GM12878 (cell line): ENCODE results near the gene RNF150.
"Not testable (repeated sequence)": the region's sequence is repeated elsewhere in the genome, so short reads cannot be mapped to it uniquely, and the experiment has no call there.

Source experiments
- CHD2 ChIP-seq: IDR thresholded peaks from 2 replicates; pipeline ENCODE4 v1.6.1; 2011; ENCODE audit warnings: low read depth, low read length, improper control_type of control experiment, borderline replicate concordance
- CTCF ChIP-seq, 3 experiments: IDR thresholded peaks in 2 of 3; conservative IDR thresholded peaks in 1 of 3; 2 replicates each; pipeline ENCODE4 v1.5.1; 2011; ENCODE audit warnings: low read depth in 3 of 3, low read length in 3 of 3, mild to moderate bottlenecking in 3 of 3, control low read depth in 2 of 3, moderate library complexity in 2 of 3, inconsistent platforms in 1 of 3, mixed read lengths in 1 of 3; ENCODE audit not compliant: control insufficient read depth in 2 of 3, insufficient read depth in 1 of 3; ENCODE audit errors: extremely low read depth in 1 of 3
- EP300 ChIP-seq, 2 experiments: fragments of 150-350 bp in 1 of 2; IDR thresholded peaks; 2 replicates each; pipeline ENCODE4 v1.6.1; 2011 to 2012; ENCODE audit warnings: low read depth in 2 of 2, low read length in 2 of 2, borderline replicate concordance in 1 of 2, improper control_type of control experiment in 1 of 2, inconsistent platforms in 1 of 2; ENCODE audit not compliant: control insufficient read depth in 1 of 2
- ETV6 ChIP-seq, 2 experiments: fragments of 450-650 bp in 1 of 2; IDR thresholded peaks in 1 of 2; conservative IDR thresholded peaks in 1 of 2; 2 replicates each; pipeline ENCODE4 v1.6.1; 2014; ENCODE audit warnings: antibody characterized with exemption in 1 of 2, borderline replicate concordance in 1 of 2, low read depth in 1 of 2, mild to moderate bottlenecking in 1 of 2, moderate library complexity in 1 of 2
- FOS ChIP-seq: IDR thresholded peaks from 3 replicates; pipeline ENCODE4 v1.6.1; 2011; ENCODE audit warnings: borderline replicate concordance; ENCODE audit not compliant: insufficient read length; ENCODE audit errors: extremely low read depth
- IRF3 ChIP-seq: fragments of 450-650 bp; IDR thresholded peaks from 2 replicates; pipeline ENCODE4 v1.6.1; 2014; ENCODE audit warnings: mild to moderate bottlenecking
- KLF5 ChIP-seq: fragments of 450-650 bp; IDR thresholded peaks from 2 replicates; pipeline ENCODE4 v1.6.1; 2014; ENCODE audit warnings: mild to moderate bottlenecking; ENCODE audit not compliant: partially characterized antibody
- MTA2 ChIP-seq: fragments of 450-650 bp; IDR thresholded peaks from 2 replicates; pipeline ENCODE4 v1.6.1; 2016; ENCODE audit warnings: low read depth, mild to moderate bottlenecking, moderate library complexity
- NR2C2 ChIP-seq: IDR thresholded peaks from 2 replicates; pipeline ENCODE4 v1.6.1; 2011; ENCODE audit warnings: borderline replicate concordance, low read depth; ENCODE audit not compliant: control insufficient read depth, insufficient read length
- POLR2A ChIP-seq: IDR thresholded peaks from 2 replicates; pipeline ENCODE4 v1.6.1; 2011; ENCODE audit warnings: low read depth, mild to moderate bottlenecking, low read length
- POLR2AphosphoS5 ChIP-seq: IDR thresholded peaks from 2 replicates; pipeline ENCODE4 v1.6.1; 2011; ENCODE audit warnings: mild to moderate bottlenecking, low read length, inconsistent platforms
- ZZZ3 ChIP-seq: IDR thresholded peaks from 2 replicates; pipeline ENCODE4 v1.6.1; 2011; ENCODE audit warnings: low read depth; ENCODE audit not compliant: control insufficient read depth, insufficient read length
- TF ChIP-seq, protein P1 (sequence below): IDR thresholded peaks from 2 replicates; pipeline ENCODE4 v1.6.1; 2012; ENCODE audit warnings: mild to moderate bottlenecking, low read depth, low read length
- TF ChIP-seq, protein P2 (sequence below): IDR thresholded peaks from 2 replicates; pipeline ENCODE4 v1.6.1; 2012; ENCODE audit warnings: low read depth, low read length, improper control_type of control experiment

DNA sequence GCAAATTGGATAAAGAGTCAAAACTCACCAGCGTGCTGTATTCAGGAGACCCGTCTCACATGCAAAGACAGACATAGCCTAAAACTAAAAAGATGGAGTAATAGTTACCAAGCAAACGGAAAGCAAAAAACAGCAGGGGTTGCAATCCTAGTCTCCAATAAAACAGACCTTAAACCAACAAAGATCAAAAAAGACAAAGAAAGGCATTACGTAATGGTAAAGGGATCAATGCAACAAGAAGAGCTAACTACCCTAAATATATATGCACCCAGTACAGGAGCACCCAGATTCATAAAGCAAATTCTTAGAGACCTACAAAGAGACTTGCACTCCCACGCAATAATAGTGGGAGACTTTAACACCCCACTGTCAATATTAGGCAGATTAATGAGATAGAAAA is 31.7 kb upstream of the RNF150 start:
- not testable (repeated sequence) for TF ChIP-seq CHD2; EP300 (IDR thresholded peaks at IDR 0.05; ENCODE audit: borderline replicate concordance in 1 of 2, control insufficient read depth in 1 of 2, low read depth in 2 of 2, low read length in 2 of 2); CTCF (IDR thresholded peaks at IDR 0.05 in 2 of 3, conservative IDR thresholded peaks at IDR 0.05 in 1 of 3; ENCODE audit: control insufficient read depth in 2 of 3, extremely low read depth in 1 of 3, insufficient read depth in 1 of 3, low read depth in 3 of 3, low read length in 3 of 3); POLR2AphosphoS5; ETV6 (conservative IDR thresholded peaks at IDR 0.05 in 1 of 2, IDR thresholded peaks at IDR 0.05 in 1 of 2; ENCODE audit: borderline replicate concordance in 1 of 2, low read depth in 1 of 2); POLR2A; NR2C2; MTA2; ZZZ3; KLF5; IRF3; FOS
- TF ChIP-seq, protein P1, sequence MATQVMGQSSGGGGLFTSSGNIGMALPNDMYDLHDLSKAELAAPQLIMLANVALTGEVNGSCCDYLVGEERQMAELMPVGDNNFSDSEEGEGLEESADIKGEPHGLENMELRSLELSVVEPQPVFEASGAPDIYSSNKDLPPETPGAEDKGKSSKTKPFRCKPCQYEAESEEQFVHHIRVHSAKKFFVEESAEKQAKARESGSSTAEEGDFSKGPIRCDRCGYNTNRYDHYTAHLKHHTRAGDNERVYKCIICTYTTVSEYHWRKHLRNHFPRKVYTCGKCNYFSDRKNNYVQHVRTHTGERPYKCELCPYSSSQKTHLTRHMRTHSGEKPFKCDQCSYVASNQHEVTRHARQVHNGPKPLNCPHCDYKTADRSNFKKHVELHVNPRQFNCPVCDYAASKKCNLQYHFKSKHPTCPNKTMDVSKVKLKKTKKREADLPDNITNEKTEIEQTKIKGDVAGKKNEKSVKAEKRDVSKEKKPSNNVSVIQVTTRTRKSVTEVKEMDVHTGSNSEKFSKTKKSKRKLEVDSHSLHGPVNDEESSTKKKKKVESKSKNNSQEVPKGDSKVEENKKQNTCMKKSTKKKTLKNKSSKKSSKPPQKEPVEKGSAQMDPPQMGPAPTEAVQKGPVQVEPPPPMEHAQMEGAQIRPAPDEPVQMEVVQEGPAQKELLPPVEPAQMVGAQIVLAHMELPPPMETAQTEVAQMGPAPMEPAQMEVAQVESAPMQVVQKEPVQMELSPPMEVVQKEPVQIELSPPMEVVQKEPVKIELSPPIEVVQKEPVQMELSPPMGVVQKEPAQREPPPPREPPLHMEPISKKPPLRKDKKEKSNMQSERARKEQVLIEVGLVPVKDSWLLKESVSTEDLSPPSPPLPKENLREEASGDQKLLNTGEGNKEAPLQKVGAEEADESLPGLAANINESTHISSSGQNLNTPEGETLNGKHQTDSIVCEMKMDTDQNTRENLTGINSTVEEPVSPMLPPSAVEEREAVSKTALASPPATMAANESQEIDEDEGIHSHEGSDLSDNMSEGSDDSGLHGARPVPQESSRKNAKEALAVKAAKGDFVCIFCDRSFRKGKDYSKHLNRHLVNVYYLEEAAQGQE = not testable (repeated sequence)
- TF ChIP-seq, protein P2, sequence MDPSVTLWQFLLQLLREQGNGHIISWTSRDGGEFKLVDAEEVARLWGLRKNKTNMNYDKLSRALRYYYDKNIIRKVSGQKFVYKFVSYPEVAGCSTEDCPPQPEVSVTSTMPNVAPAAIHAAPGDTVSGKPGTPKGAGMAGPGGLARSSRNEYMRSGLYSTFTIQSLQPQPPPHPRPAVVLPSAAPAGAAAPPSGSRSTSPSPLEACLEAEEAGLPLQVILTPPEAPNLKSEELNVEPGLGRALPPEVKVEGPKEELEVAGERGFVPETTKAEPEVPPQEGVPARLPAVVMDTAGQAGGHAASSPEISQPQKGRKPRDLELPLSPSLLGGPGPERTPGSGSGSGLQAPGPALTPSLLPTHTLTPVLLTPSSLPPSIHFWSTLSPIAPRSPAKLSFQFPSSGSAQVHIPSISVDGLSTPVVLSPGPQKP = not testable (repeated sequence)
